GM12892 (cell line): ENCODE data around the gene WDR59.

Source experiments
- POLR2A ChIP-seq: IDR thresholded peaks from 2 replicates; pipeline ENCODE4 v1.6.1; 2011; ENCODE audit warnings: low read depth, low read length, control low read depth
- POLR2AphosphoS5 ChIP-seq: IDR thresholded peaks from 2 replicates; pipeline ENCODE4 v1.6.1; 2011; ENCODE audit warnings: low read depth, low read length, control low read depth

DNA sequence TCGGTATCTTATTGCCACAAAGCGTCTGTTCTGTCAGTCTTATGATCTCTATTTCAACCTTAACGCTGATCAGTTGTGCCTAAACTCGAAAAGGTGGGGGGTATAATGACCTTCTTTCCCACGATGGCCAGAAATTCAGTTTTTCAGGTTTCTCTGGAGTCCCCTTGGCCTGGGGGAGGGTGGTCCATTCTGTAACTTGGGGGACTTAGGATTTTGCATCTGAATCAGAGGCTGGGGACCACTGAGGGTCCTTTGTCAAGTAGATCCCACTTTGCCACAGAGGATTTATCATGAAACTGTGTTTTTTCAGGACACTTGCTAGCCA is 6.3 kb upstream of the WDR59 start:
- no peak for TF ChIP-seq POLR2A
- TF ChIP-seq POLR2AphosphoS5: no peak
